ENCODE measurements around the gene TAAR9. TPM values are rescaled to one million over a fixed set of nuclear protein-coding genes. Genes with fewer than 3 reads are reported as not detected.

Gene TAAR9
- polyA plus RNA-seq, 1 of the 3 experiments (the other 2 are of a cell fraction), result not detected

DNA sequence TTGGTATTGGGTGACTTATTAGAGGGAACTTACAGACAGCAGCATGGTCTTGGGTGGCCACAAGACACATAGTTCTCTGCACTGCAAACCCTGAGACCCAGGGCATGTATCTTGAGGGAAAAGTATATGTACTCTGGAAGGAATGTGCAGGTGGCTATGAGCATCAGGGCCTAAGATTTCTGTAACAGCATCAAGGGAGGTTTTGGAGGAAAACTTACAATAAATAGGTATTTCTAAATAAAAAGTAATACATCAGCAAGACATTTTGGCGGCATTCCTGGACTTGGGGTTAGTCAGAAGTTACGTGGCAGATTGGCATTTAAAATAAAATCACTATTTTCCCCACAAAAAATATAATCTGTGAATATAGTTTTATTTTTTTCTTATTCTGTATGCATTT is 17.1 kb upstream of the TAAR9 start (continued):
- TF ChIP-seq, protein P1, sequence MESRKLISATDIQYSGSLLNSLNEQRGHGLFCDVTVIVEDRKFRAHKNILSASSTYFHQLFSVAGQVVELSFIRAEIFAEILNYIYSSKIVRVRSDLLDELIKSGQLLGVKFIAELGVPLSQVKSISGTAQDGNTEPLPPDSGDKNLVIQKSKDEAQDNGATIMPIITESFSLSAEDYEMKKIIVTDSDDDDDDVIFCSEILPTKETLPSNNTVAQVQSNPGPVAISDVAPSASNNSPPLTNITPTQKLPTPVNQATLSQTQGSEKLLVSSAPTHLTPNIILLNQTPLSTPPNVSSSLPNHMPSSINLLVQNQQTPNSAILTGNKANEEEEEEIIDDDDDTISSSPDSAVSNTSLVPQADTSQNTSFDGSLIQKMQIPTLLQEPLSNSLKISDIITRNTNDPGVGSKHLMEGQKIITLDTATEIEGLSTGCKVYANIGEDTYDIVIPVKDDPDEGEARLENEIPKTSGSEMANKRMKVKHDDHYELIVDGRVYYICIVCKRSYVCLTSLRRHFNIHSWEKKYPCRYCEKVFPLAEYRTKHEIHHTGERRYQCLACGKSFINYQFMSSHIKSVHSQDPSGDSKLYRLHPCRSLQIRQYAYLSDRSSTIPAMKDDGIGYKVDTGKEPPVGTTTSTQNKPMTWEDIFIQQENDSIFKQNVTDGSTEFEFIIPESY (IDR thresholded peaks at IDR 0.05; ENCODE audit: borderline replicate concordance, low read depth), result no peak

DNA sequence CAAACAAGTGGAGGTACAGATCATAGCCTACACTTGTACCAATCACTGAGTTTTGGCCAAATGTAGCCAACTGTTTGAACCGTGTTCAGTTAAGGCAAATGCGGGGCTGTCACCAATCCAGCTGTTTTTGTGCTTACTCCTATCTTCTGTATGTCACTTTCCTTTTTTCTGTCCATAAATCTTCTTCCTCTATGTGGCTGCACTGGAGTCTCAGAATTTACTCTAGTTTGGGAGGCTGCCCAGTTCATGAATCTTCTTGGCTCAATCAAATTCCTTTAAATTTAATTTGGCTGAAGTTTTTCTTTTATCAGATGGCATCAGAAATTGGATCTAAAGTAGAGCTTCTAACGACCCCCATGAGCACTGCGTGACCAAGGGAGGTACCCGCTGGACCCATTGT is 13.4 kb upstream of the TAAR9 start:
- no peak overlapping the region for H3K27ac ChIP-seq (ENCODE audit: low read depth in 2 of 2, low read length in 1 of 2)
- H3K4me3 ChIP-seq (ENCODE audit: low read depth in 2 of 2, low read length in 1 of 2), result no peak overlapping the region
- H3K4me2 ChIP-seq, result no peak overlapping the region
- H3F3A ChIP-seq (replicated peaks; ENCODE audit: insufficient read depth), result no peaks in the 10 kb centered on the region
- no peak overlapping the region for H3K9ac ChIP-seq
- CTCF ChIA-PET, result interaction anchor here (1.2 to 2.4 kb wide), 2 partner anchors 245 to 1392 kb away, joined by 3 to 10 read pairs; no protein-coding TSS in a partner anchor
- no peaks in the 10 kb centered on the region for H3K4me1 ChIP-seq (ENCODE audit: control insufficient read depth in 1 of 2, insufficient read depth in 2 of 2, low read depth in 1 of 2, low read length in 1 of 2)
- POLR2A ChIA-PET, result no interaction called here
- TF ChIP-seq RCOR1 (IDR thresholded peaks at IDR 0.05; ENCODE audit: low read length) (no peak), TCF12 (IDR thresholded peaks at IDR 0.05) (no peak), POLR2AphosphoS5 (IDR thresholded peaks at IDR 0.05; ENCODE audit: low read depth, low read length) (no peak), FOXJ3 (CRISPR knock-in tag; IDR thresholded peaks at IDR 0.05) (no peak)
- peaks cover 22% of the 10 kb centered on the region for H3K27me3 ChIP-seq (ENCODE audit: insufficient read depth)
- H3K36me3 ChIP-seq (replicated peaks in 1 of 2; ENCODE audit: control insufficient read depth in 1 of 2, insufficient read depth in 2 of 2, low read length in 1 of 2), result no peaks in the 10 kb centered on the region
- no peak for DNase-seq
- H4K20me1 ChIP-seq (ENCODE audit: insufficient read depth), result no peaks in the 10 kb centered on the region
- H3K9me2 ChIP-seq, result no peaks in the 10 kb centered on the region
- H3K79me2 ChIP-seq (ENCODE audit: insufficient read depth), result no peaks in the 10 kb centered on the region
- no peaks in the 10 kb centered on the region for H3K9me3 ChIP-seq
- H2AFZ ChIP-seq (ENCODE audit: low read depth), result no peak overlapping the region
- 6% methylated on average over 5 of the region's 5 CpGs for WGBS (ENCODE audit: low lambda C conversion rate)

DNA sequence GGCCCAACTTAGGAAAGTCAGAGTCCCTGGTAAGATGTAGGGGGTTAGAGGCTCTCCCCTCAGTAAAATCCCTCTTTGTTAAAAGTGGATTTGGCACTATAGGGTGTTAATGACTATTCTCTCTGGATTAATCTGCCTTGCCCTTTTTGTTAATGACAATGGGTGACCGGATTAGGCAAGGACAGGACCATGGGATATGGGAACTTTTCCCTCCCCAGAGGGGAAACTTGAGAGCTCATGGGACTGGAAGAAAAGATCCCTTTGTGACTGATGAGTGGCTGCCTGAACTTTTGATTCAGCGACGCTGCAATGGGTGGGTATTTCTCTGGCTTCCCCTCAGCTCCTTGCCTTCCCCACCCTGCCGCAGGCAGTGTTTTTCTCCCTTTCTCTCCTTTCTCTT is 12.2 kb upstream of the TAAR9 start:
- H4K20me1 ChIP-seq (ENCODE audit: insufficient read depth), result no peaks in the 10 kb centered on the region
- DNase-seq, result no peak
- ChIA-PET CTCF (interaction anchor here (0.8 to 1.2 kb wide), 2 partner anchors 18 to 272 kb away, joined by 3 read pairs; partner anchors contain the start of gene SLC18B1), POLR2A (no interaction called here)
- no peaks in the 10 kb centered on the region for H3F3A ChIP-seq (replicated peaks; ENCODE audit: insufficient read depth)
- H3K36me3 ChIP-seq (replicated peaks in 1 of 2; ENCODE audit: control insufficient read depth in 1 of 2, insufficient read depth in 2 of 2, low read length in 1 of 2), result no peaks in the 10 kb centered on the region
- WGBS (ENCODE audit: low lambda C conversion rate), result 12% methylated on average over 4 of the region's 4 CpGs
- no peak overlapping the region for H3K27ac ChIP-seq (ENCODE audit: low read depth in 2 of 2, low read length in 1 of 2)
- H3K9me3 ChIP-seq, result no peaks in the 10 kb centered on the region
- H3K79me2 ChIP-seq (ENCODE audit: insufficient read depth), result no peaks in the 10 kb centered on the region
- H2AFZ ChIP-seq (ENCODE audit: low read depth), result no peak overlapping the region
- TF ChIP-seq, protein P2, sequence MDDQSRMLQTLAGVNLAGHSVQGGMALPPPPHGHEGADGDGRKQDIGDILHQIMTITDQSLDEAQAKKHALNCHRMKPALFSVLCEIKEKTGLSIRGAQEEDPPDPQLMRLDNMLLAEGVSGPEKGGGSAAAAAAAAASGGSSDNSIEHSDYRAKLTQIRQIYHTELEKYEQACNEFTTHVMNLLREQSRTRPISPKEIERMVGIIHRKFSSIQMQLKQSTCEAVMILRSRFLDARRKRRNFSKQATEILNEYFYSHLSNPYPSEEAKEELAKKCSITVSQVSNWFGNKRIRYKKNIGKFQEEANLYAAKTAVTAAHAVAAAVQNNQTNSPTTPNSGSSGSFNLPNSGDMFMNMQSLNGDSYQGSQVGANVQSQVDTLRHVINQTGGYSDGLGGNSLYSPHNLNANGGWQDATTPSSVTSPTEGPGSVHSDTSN (IDR thresholded peaks at IDR 0.05), result no peak
- TF ChIP-seq RAD21 (IDR thresholded peaks at IDR 0.05; ENCODE audit: low read length), result no peak
- TF ChIP-seq, protein P3, sequence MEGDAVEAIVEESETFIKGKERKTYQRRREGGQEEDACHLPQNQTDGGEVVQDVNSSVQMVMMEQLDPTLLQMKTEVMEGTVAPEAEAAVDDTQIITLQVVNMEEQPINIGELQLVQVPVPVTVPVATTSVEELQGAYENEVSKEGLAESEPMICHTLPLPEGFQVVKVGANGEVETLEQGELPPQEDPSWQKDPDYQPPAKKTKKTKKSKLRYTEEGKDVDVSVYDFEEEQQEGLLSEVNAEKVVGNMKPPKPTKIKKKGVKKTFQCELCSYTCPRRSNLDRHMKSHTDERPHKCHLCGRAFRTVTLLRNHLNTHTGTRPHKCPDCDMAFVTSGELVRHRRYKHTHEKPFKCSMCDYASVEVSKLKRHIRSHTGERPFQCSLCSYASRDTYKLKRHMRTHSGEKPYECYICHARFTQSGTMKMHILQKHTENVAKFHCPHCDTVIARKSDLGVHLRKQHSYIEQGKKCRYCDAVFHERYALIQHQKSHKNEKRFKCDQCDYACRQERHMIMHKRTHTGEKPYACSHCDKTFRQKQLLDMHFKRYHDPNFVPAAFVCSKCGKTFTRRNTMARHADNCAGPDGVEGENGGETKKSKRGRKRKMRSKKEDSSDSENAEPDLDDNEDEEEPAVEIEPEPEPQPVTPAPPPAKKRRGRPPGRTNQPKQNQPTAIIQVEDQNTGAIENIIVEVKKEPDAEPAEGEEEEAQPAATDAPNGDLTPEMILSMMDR (IDR thresholded peaks at IDR 0.05), result no peak
- TF ChIP-seq GABPA (IDR thresholded peaks at IDR 0.05; ENCODE audit: low read depth), result no peak
- TF ChIP-seq, protein P4, sequence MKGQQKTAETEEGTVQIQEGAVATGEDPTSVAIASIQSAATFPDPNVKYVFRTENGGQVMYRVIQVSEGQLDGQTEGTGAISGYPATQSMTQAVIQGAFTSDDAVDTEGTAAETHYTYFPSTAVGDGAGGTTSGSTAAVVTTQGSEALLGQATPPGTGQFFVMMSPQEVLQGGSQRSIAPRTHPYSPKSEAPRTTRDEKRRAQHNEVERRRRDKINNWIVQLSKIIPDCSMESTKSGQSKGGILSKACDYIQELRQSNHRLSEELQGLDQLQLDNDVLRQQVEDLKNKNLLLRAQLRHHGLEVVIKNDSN (IDR thresholded peaks at IDR 0.05; ENCODE audit: borderline replicate concordance, low read depth), result no peak
- no peak for TF ChIP-seq TAF1 (IDR thresholded peaks at IDR 0.05; ENCODE audit: borderline replicate concordance, low read depth, low read length)
- no peak for TF ChIP-seq NRF1 (IDR thresholded peaks at IDR 0.05; ENCODE audit: low read depth, low read length)
- TF ChIP-seq POLR2AphosphoS5 (IDR thresholded peaks at IDR 0.05; ENCODE audit: low read depth, low read length), result no peak
- no peak for TF ChIP-seq SMC3 (IDR thresholded peaks at IDR 0.05; ENCODE audit: low read depth, low read length)
- no peak for TF ChIP-seq TEAD4 (IDR thresholded peaks at IDR 0.05; ENCODE audit: borderline replicate concordance, insufficient read depth)
- no peak for TF ChIP-seq CHD2 (IDR thresholded peaks at IDR 0.05; ENCODE audit: low read length, partially characterized antibody)
- TF ChIP-seq EZH2phosphoT487 (IDR thresholded peaks at IDR 0.05; ENCODE audit: borderline replicate concordance, low read depth), result no peak
- no peak for TF ChIP-seq EP300 (IDR thresholded peaks at IDR 0.05; ENCODE audit: borderline replicate concordance in 1 of 2, low read depth in 1 of 2, low read length in 1 of 2)
- no peak for TF ChIP-seq GATA2 (CRISPR knock-in tag; IDR thresholded peaks at IDR 0.05)
- no peaks in the 10 kb centered on the region for H3K9me2 ChIP-seq
- H3K9ac ChIP-seq, result no peak overlapping the region
- H3K4me3 ChIP-seq (ENCODE audit: low read depth in 2 of 2, low read length in 1 of 2), result no peak overlapping the region
- no peaks in the 10 kb centered on the region for H3K4me1 ChIP-seq (ENCODE audit: control insufficient read depth in 1 of 2, insufficient read depth in 2 of 2, low read depth in 1 of 2, low read length in 1 of 2)
- H3K4me2 ChIP-seq, result no peak overlapping the region
- peaks cover 22% of the 10 kb centered on the region for H3K27me3 ChIP-seq (ENCODE audit: insufficient read depth)

Measured in SK-N-SH (cell line).